GM18951 (cell line): ENCODE data around the gene FAM83F.
"Not testable (repeated sequence)": the region's sequence is repeated elsewhere in the genome, so short reads cannot be mapped to it uniquely, and the experiment has no call there.

Source experiments
- POLR2A ChIP-seq: IDR thresholded peaks from 4 replicates; pipeline ENCODE4 v1.6.1; 2011; ENCODE audit warnings: mild to moderate bottlenecking; ENCODE audit not compliant: insufficient read length, insufficient read depth; ENCODE audit errors: extremely low read depth
- in situ Hi-C: fragments of 300-500 bp; cut with MboI; formaldehyde crosslinking; loops from one replicate; pipeline ENCODE4 v1.12.0; 2022; ENCODE audit warnings: low sequenced_read_pairs, mixed read lengths, inconsistent platforms; ENCODE audit not compliant: unreplicated experiment

FAM83F gene

GRCh38 chr22:39992088-39992826 lies 2.5 kb upstream of the FAM83F start:
- in situ Hi-C loops: no loop called here
- no peak for TF ChIP-seq POLR2A

- in situ Hi-C loops: not testable (repeated sequence)
These were observed 1.9 kb upstream of the FAM83F start for GRCh38 chr22:39992894-39993293.

GRCh38 chr22:39994041-39994565 lies 651 bp upstream of the FAM83F start:
- in situ Hi-C loops: no loop called here
- TF ChIP-seq POLR2A: no peak

GRCh38 chr22:39995393-39996252 lies 869 bp downstream of the FAM83F start:
- TF ChIP-seq POLR2A: no peak
- in situ Hi-C loops: no loop called here

- in situ Hi-C loops: no loop called here
- TF ChIP-seq POLR2A: no peak
These were observed 2.0 kb downstream of the FAM83F start for GRCh38 chr22:39996732-39997131.

- in situ Hi-C loops: no loop called here
- no peak for TF ChIP-seq POLR2A
These were observed 2.7 kb downstream of the FAM83F start for GRCh38 chr22:39997421-39997820.

- in situ Hi-C loops: no loop called here
- no peak for TF ChIP-seq POLR2A
These were observed 3.4 kb downstream of the FAM83F start for GRCh38 chr22:39997939-39998726.

- in situ Hi-C loops: no loop called here
- no peak for TF ChIP-seq POLR2A
These were observed 4.5 kb downstream of the FAM83F start for GRCh38 chr22:39999144-39999757.

GRCh38 chr22:40000171-40000570 lies 5.4 kb downstream of the FAM83F start:
- in situ Hi-C loops: no loop called here
- no peak for TF ChIP-seq POLR2A

- no peak for TF ChIP-seq POLR2A
- in situ Hi-C loops: no loop called here
These were observed 6.4 kb downstream of the FAM83F start for GRCh38 chr22:40001106-40001505.

- TF ChIP-seq POLR2A: no peak
- in situ Hi-C loops: no loop called here
These were observed 7.2 kb downstream of the FAM83F start for GRCh38 chr22:40001800-40002577.
